NCI-H82 (cell line): ENCODE results near the gene GNG13.
"Not testable (repeated sequence)": the region's sequence is repeated elsewhere in the genome, so short reads cannot be mapped to it uniquely, and the experiment has no call there.

Experiments used
- DNase-seq: peaks from one replicate; lab custom pipeline; 2025; lab: John Stamatoyannopoulos, UW

The GNG13 gene

DNA sequence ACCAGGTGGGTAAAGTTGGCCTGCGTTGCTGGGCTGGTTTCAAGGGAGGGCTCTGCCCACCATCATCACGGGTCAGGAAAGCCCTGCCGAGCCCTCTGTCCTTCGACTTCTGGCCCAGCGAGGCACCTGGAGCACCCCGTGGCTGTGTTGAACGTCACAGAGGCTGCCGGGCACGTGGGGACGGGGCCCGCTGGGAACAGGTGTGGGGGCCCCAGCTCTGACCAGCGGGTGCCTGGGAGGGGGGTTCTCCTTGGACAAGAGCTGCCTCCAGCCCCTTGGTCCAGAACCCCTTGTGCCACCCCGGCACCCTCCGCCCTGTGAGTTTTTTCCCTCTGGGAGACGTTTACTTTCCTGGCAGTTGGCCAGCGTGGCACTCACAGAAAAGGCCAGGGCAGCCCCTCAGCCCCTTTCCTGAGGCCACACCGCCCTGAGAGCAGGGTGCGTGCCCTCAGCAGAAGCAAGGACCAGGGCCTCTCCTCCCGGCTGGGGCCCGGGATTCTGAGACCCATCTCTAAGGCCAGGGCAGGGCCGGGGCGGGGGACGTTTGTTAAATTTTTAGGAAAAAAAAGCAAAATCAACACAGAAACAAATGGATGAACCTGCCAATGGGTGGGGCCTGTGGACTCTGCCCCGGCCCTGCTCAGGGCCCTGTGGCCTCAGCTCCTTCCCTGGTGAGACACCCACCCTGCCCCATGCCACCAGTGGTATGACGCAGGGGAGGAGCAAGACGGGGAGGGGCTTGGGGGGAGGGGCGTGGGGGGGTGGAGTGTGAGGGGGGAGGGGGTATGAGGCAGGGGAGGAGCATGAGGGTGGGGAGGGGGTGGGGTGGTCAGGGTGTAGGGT, 31.3 kb upstream of the GNG13 start:
- no peak for DNase-seq

DNA sequence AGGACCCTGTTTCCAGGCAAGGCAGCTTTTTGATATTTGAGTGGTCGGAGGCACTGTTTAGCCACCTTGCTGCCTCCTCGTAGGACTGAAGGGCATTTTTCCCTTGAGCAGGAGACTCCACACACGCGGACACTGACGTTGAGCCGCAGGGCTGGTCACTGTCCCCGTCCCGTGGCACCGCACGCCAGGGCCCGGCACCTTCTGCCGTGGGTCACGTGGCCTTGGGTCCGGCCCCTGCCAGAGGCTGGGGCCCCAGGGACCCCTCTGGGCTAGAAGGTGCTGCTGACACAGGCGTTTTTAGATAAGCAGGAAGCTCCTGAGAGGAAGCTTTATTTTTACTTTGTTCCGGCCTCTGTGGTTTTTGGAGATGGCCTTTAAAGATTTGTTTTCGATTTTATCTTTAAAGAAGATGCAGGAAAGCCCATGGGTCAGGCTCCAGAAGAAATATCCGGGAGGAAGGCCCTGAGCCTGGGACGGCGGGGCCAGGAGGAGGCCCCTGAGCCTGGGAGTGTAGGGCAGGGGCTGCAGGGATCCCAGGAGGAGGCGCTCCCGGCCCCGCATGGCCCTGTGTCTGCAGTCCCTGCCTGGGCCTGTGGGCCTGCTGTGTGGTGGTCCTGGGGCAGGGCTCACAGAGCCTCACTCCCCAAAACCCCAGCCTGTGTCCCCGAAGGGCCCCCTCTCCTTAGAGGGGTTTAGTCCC, 30.5 kb upstream of the GNG13 start:
- no peak for DNase-seq

GRCh38 chr16:830107-830870, 29.8 kb upstream of the GNG13 start:
- no peak for DNase-seq

DNA sequence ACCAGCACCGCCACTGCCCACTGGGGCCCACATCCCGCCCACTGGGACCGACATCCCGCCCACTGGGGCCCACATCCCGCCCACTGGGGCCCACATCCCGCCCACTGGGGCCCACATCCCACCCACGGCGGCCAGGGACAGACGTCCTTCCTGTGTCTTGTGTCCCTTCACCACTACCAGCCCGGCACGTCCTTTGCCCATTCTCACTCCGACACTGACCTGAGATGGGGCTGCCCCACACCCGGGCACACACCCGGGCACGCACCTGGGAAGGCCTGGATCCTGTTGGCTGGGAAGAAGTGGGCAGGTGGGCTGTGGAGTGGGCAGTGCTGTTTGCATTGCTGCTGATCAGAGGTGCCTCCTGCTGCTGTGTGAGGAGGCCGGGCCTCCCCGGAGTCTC, 28.4 kb upstream of the GNG13 start:
- DNase-seq: no peak

- no peak for DNase-seq
Observed at GRCh38 chr16:827513-827912, 27.0 kb upstream of the GNG13 start.

- no peak for DNase-seq
Observed at GRCh38 chr16:825341-826061, 25.0 kb upstream of the GNG13 start.

- no peak for DNase-seq
Observed at GRCh38 chr16:824601-825000, 24.1 kb upstream of the GNG13 start.

- no peak for DNase-seq
Observed at GRCh38 chr16:824194-824593, 23.7 kb upstream of the GNG13 start.

DNA sequence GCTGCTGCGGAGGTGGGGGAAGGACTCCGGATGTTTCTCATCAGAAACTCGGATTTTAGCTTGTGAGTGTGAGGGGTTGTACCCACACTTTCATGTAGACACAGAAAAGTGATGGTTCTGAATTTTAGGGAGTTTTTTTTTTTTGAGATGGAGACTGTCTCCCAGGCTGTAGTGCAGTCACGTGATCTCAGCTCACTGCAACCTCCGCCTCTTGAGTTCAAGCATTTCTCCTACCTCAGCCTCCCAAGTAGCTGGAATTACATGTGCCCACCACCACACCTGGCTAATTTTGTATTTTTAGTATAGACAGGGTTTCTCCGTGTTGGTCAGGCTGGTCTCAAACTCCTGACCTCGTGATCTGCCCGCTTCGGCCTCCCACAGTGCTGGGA, 22.4 kb upstream of the GNG13 start:
- DNase-seq: no peak

DNA sequence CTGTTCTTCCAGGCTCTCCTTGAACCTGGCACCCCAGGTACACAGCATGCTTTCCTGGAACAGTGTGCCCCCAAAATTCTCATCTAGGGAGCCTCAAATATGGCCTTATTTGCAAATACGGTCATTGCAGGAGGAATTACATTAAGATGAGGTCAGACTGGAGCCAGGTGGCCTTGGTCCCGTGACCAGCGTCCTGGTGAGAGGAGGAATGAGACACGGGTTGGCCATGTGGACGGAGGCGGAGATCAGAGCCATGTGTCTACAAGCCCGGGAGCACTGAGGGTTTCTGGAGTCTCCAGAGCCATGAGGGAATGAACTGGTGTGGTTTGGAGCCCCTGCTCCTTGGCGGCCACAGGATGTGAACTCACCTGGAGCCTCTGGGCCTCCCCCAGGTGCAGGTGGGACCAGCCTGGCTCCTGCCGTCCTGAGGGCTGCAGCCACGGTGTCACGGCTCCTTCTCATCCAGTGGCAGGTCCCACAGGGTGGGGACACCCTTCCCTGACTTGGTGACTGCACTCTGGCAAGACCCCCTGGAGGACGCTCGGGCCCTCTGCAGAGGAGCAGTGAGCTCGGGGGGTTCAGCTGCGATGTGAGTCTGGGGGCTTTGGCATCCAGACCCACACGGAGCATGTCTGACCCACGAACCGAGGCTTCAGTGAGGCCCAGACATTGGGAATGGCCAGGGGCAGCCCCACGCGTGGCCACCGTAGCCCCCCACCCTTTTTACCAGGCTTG, 21.8 kb upstream of the GNG13 start:
- DNase-seq: no peak

- no peak for DNase-seq
Observed at GRCh38 chr16:821751-822150, 21.2 kb upstream of the GNG13 start.

- no peak for DNase-seq
Observed at GRCh38 chr16:820748-821147, 20.2 kb upstream of the GNG13 start.

DNA sequence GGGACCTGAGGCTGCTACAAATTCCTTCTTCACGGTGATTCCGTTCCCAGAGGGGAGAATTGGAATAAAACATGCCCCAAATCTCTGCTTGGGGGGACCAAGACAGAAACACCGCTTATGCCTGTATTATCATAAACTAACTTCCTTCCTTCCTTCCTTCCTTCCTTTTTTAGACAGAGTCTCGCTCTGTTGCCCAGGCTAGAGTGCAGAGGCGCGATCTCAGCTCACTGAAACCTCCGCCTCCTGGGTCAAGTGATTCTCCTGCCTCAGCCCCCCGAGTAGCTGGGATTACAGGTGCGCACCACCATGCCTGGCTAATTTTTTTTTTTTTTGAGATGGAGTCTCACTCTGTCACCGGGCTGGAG, 19.5 kb upstream of the GNG13 start:
- DNase-seq: not testable (repeated sequence)

- DNase-seq: no peak
Observed at GRCh38 chr16:819336-820043, 19.0 kb upstream of the GNG13 start.

DNA sequence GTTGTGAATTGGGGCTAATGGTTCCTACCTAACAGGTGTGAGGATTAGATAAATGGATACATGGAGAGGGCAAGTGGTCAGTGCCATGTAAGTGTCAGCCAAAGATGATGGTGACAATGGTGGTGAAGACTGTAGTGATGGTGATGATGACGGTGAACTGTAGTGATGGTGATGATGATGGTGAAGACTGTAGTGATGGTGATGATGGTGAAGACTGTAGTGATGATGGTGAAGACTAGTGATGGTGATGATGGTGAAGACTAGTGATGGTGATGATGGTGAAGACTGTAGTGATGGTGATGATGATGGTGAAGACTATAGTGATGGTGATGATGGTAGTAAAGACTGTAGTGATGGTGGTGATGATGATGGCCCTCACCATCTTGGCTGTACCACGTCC, 18.1 kb upstream of the GNG13 start:
- DNase-seq: no peak

GRCh38 chr16:818132-818531, 17.6 kb upstream of the GNG13 start:
- no peak for DNase-seq

- DNase-seq: no peak
Observed at GRCh38 chr16:817001-817906, 16.7 kb upstream of the GNG13 start.

DNA sequence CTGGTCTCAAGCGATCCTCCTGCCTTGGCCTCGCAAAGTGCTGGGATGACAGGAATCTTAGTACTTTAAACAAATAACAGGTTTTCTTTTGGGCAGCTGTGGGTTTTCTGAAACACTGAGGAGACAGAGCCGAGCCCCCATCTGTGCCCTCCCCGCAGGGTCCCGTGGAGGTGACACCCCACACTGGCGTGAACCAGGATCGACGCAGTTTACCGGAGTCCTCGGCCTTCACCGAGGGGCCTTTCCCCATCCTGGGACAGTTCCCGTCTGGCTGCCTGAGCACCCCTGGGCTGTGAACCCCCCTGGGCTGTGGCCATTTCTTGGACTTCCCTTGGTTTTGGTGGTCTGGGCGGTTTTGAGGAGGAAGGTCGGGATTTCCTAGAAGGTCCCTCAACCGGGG, 15.3 kb upstream of the GNG13 start:
- no peak for DNase-seq

DNA sequence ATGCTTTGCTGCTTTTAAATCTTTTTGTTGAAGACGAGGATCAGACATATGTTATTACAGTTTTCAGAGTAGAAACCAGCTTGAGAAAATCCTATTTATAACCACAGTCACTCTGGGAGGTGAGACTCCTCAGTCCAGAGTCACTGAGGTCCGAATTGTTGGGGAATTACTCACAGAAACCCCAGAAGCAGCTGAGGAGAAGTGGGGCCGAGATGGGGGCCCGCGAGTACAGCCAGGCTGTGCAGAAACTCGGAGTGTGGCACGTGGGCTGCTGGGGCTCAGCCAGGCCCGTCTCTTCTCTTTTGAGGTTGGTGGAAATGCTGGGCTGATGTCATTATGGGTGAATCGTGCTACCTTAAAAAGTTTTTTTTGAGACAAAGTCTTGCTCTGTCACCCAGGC, 14.4 kb upstream of the GNG13 start:
- DNase-seq: no peak

DNA sequence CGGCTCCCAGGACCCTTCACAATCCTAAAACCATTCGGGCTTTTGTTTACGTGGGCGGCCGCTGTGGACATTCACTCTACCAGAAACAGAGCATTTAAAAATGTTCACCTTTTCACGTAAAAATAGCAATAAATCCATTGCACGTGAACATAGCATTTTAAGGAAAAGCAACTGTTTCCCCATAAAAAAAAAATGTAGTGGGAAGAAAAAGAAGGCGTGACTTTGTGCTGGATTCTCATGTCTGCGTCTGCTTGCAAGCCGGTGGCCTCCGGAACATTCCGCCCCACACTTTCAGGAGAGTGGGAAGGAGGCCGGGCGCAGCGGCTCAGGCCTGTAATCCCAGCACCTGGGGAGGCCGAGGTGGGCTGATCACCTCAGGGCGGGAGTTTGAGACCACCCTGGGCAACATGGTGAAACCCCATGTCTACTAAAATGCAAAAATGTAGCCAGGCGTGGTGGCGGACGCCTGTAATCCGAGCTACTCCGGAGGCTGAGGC, 13.4 kb upstream of the GNG13 start:
- DNase-seq: no peak
